KMS-11 (cell line): Measurements from ENCODE around the gene CYSTM1.
"Not testable (repeated sequence)": the region's sequence is repeated elsewhere in the genome, so short reads cannot be mapped to it uniquely, and the experiment has no call there.

Experiments used
- H2AFZ ChIP-seq: fragments of 200-600 bp; sonication (generic); 2 replicates; pipeline ENCODE4 v1.6.1; 2016; ENCODE audit warnings: antibody characterized with exemption, mixed run types, low read depth
- H3K27ac ChIP-seq: fragments of 200-600 bp; sonication (generic); 2 replicates; pipeline ENCODE4 v1.6.1; 2016; ENCODE audit warnings: mild to moderate bottlenecking, mixed run types
- H3K27me3 ChIP-seq: fragments of 200-600 bp; sonication (generic); 2 replicates; pipeline ENCODE4 v1.6.1; 2017; ENCODE audit warnings: mild to moderate bottlenecking, low read depth, mixed run types, moderate library complexity; ENCODE audit not compliant: insufficient read depth
- H3K36me3 ChIP-seq: fragments of 200-600 bp; sonication (generic); 2 replicates; pipeline ENCODE4 v1.6.1; 2017; ENCODE audit warnings: mild to moderate bottlenecking, mixed run types; ENCODE audit not compliant: insufficient read depth
- H3K4me1 ChIP-seq: fragments of 200-600 bp; sonication (generic); 2 replicates; pipeline ENCODE4 v1.6.1; 2016; ENCODE audit warnings: mild to moderate bottlenecking, low read depth, mixed run types; ENCODE audit not compliant: poor library complexity, severe bottlenecking
- H3K4me2 ChIP-seq: fragments of 200-600 bp; sonication (generic); 2 replicates; pipeline ENCODE4 v1.7.0; 2016; ENCODE audit warnings: mild to moderate bottlenecking, mixed run types
- H3K4me3 ChIP-seq: fragments of 200-600 bp; sonication (generic); IDR thresholded peaks from 2 replicates; pipeline ENCODE4 v1.6.1; 2017; ENCODE audit warnings: low read depth, low read length, mixed read lengths; ENCODE audit not compliant: insufficient read depth
- H3K79me2 ChIP-seq: fragments of 200-600 bp; sonication (generic); 2 replicates; pipeline ENCODE4 v1.6.1; 2016; ENCODE audit warnings: low read depth, mixed run types; ENCODE audit not compliant: insufficient read depth
- H3K9ac ChIP-seq: fragments of 200-600 bp; sonication (generic); 2 replicates; pipeline ENCODE4 v1.6.1; 2016; ENCODE audit warnings: mild to moderate bottlenecking, mixed run types
- H4K20me1 ChIP-seq: fragments of 200-600 bp; sonication (generic); 2 replicates; pipeline ENCODE4 v1.6.1; 2016; ENCODE audit warnings: mild to moderate bottlenecking, mixed run types; ENCODE audit not compliant: insufficient read depth
- CTCF ChIP-seq: fragments of 200-600 bp; sonication (generic); conservative IDR thresholded peaks from 2 replicates; pipeline ENCODE4 v1.6.1; 2017; ENCODE audit warnings: low read depth, mild to moderate bottlenecking, antibody characterized with exemption, low read length, moderate library complexity, mixed read lengths

Gene CYSTM1

GRCh38 chr5:140153905-140154304, 21.1 kb upstream of the CYSTM1 start:
- Histone ChIP-seq H3K79me2 (no peaks in the 10 kb centered on the region), H3K27me3 (no peaks in the 10 kb centered on the region), H3K4me2 (no peak overlapping the region), H4K20me1 (no peaks in the 10 kb centered on the region), H2AFZ (no peak overlapping the region), H3K9ac (no peak overlapping the region), H3K36me3 (no peaks in the 10 kb centered on the region), H3K27ac (no peak overlapping the region), H3K4me1 (peaks cover 13% of the 10 kb centered on the region), H3K4me3 (no peak overlapping the region)
- no peak for TF ChIP-seq CTCF

GRCh38 chr5:140154710-140155381, 20.1 kb upstream of the CYSTM1 start:
- H3K4me2 ChIP-seq, H3K27me3 ChIP-seq: not testable (repeated sequence)

GRCh38 chr5:140157032-140157781, 17.8 kb upstream of the CYSTM1 start:
- H3K4me1 ChIP-seq, result peaks cover 13% of the 10 kb centered on the region
- no peaks in the 10 kb centered on the region for H3K27me3 ChIP-seq
- peak; percentile 92 for TF ChIP-seq CTCF
- H2AFZ ChIP-seq, result peak overlapping the region; percentile 45; the same call in 1 of the 2 replicates
- H3K27ac ChIP-seq, result no peak overlapping the region
- H3K79me2 ChIP-seq, result no peaks in the 10 kb centered on the region
- H3K36me3 ChIP-seq, result no peaks in the 10 kb centered on the region
- H4K20me1 ChIP-seq, result no peaks in the 10 kb centered on the region
- no peak overlapping the region for H3K4me3 ChIP-seq
- H3K4me2 ChIP-seq, result peak overlapping the region; percentile 35; the same call in 1 of the 2 replicates
- H3K9ac ChIP-seq, result no peak overlapping the region

More at GRCh38 chr5:140154710-140155381, 20.1 kb upstream of the CYSTM1 start:
- not testable (repeated sequence) for H3K79me2 ChIP-seq, H3K9ac ChIP-seq, H3K27ac ChIP-seq, H3K36me3 ChIP-seq, H4K20me1 ChIP-seq, H2AFZ ChIP-seq, H3K4me3 ChIP-seq
- peaks cover 13% of the 10 kb centered on the region for H3K4me1 ChIP-seq

DNA sequence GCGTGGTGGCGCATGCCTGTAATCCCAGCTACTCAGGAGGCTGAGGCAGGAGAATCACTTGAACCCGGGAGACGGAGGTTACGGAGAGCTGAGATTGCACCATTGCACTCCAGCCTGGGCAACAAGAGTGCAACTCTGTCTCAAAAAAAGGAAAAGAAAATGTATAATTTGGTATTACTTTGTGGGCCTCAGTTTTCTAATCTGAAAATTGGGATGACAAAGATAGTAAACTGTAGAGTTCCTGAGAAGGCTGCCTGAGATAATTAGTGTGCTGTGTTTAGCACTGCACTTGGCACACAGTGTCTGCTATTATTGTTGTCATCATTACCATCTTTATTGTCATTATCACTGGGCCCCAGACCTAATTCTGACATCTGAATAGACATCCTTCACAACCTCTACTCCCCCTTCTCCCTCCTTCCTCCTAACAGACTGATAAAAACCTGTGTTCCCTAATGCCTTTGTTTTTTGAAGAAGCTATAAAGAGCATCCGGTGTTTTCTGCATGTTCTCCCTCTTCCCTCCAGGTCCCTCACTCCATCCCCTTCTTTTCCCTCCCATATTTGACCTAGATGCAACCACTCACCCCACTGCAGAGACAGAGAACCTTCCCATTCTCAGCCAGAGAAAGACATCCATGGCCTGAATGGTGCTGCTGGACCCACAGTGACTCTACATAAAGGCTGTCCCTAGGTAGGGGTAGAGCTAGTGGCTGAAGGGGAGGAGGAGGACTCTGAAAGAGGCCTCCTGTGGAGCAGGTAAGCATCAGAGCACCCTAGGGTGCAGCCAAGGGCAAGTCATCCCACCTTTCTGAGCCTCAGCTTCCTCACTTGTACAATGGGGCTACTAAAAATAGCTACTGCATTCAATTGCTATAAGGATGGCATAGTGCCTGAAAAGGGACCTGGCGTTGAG, 15.7 kb upstream of the CYSTM1 start:
- Histone ChIP-seq H3K27ac (no peak overlapping the region), H2AFZ (no peak overlapping the region), H3K4me3 (no peak overlapping the region), H3K79me2 (no peaks in the 10 kb centered on the region), H3K9ac (no peak overlapping the region), H3K27me3 (no peaks in the 10 kb centered on the region), H3K36me3 (no peaks in the 10 kb centered on the region), H4K20me1 (no peaks in the 10 kb centered on the region), H3K4me1 (peaks cover 13% of the 10 kb centered on the region), H3K4me2 (no peak overlapping the region)
- TF ChIP-seq CTCF, result no peak
